Measurements from ENCODE around the gene PRKN. TPM values are rescaled to one million over a fixed set of nuclear protein-coding genes. Genes with fewer than 3 reads are reported as not detected.
"Not testable (repeated sequence)": the region's sequence is repeated elsewhere in the genome, so short reads cannot be mapped to it uniquely, and the experiment has no call there.

The PRKN gene
- total RNA-seq, 2 donors from 2014 or later = 10.7 to 21.2 TPM

DNA sequence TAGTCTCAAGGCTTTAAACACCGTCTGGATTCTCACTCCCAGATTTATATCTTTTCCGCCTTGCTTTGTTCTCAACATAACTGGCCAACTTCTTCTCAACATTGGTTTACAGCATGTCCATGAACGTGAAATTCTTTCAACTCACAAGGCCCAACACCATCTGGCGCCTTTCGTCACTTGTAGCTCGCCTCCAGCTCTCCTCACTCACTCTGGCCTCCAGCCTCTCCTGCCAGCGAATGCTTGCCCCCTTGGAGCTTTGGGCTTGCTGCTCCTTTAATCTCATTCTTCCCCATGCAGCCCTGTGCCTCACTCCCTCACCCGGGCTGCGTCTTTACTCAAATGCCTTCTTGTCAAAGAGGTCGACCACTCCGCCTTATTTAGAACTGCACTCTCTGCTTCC, 324.5 kb downstream of the PRKN start:
- Histone ChIP-seq H3K36me3 (no peaks in the 10 kb centered on the region), H3K9me3 (no peaks in the 10 kb centered on the region), H3K27me3 (replicated peaks; ENCODE audit: insufficient read depth) (no peaks in the 10 kb centered on the region), H3K27ac (no peak overlapping the region), H3K4me3 (no peak overlapping the region), H3K4me1 (replicated peaks) (no peaks in the 10 kb centered on the region)
- DNase-seq (ENCODE audit: low spot score) = no peak
- TF ChIP-seq POLR2A (IDR thresholded peaks at IDR 0.05) = no peak
- TF ChIP-seq POLR2AphosphoS5 (IDR thresholded peaks at IDR 0.05) = no peak
- TF ChIP-seq, protein P1, sequence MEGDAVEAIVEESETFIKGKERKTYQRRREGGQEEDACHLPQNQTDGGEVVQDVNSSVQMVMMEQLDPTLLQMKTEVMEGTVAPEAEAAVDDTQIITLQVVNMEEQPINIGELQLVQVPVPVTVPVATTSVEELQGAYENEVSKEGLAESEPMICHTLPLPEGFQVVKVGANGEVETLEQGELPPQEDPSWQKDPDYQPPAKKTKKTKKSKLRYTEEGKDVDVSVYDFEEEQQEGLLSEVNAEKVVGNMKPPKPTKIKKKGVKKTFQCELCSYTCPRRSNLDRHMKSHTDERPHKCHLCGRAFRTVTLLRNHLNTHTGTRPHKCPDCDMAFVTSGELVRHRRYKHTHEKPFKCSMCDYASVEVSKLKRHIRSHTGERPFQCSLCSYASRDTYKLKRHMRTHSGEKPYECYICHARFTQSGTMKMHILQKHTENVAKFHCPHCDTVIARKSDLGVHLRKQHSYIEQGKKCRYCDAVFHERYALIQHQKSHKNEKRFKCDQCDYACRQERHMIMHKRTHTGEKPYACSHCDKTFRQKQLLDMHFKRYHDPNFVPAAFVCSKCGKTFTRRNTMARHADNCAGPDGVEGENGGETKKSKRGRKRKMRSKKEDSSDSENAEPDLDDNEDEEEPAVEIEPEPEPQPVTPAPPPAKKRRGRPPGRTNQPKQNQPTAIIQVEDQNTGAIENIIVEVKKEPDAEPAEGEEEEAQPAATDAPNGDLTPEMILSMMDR (IDR thresholded peaks at IDR 0.05) = no peak
- WGBS = 90% methylated on average over 11 of the region's 11 CpGs
- intact Hi-C loops (cut with DNase I) = no loop called here

DNA sequence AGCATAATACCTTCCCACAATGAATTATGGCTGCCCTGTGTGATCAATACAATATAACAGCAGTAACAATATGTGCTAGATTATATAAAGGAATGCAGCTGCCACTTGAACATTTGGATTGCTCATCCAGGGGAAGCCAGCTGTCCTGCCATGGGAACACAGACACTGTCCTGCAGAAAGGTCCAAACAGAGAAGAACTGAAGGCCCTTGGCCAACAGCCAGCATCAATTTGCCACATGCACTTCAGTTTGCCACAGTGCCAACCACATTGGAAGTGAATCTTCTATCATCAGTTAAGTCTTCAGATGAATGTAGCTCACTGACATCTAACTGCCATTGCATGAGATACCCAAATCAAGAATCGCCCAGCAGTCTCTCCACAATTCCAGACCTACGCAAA, 332.4 kb downstream of the PRKN start:
- no peak overlapping the region for H3K4me3 ChIP-seq
- TF ChIP-seq, protein P1 (IDR thresholded peaks at IDR 0.05) = no peak
- TF ChIP-seq POLR2A (IDR thresholded peaks at IDR 0.05) = no peak
- TF ChIP-seq POLR2AphosphoS5 (IDR thresholded peaks at IDR 0.05) = no peak
- H3K27ac ChIP-seq = no peak overlapping the region
- H3K27me3 ChIP-seq (replicated peaks; ENCODE audit: insufficient read depth) = no peaks in the 10 kb centered on the region
- intact Hi-C loops (cut with DNase I) = no loop called here
- no peaks in the 10 kb centered on the region for H3K4me1 ChIP-seq (replicated peaks)
- no peaks in the 10 kb centered on the region for H3K9me3 ChIP-seq
- WGBS = 97% methylated on average over 2 of the region's 2 CpGs
- DNase-seq (ENCODE audit: low spot score) = no peak
- H3K36me3 ChIP-seq = no peaks in the 10 kb centered on the region

DNA sequence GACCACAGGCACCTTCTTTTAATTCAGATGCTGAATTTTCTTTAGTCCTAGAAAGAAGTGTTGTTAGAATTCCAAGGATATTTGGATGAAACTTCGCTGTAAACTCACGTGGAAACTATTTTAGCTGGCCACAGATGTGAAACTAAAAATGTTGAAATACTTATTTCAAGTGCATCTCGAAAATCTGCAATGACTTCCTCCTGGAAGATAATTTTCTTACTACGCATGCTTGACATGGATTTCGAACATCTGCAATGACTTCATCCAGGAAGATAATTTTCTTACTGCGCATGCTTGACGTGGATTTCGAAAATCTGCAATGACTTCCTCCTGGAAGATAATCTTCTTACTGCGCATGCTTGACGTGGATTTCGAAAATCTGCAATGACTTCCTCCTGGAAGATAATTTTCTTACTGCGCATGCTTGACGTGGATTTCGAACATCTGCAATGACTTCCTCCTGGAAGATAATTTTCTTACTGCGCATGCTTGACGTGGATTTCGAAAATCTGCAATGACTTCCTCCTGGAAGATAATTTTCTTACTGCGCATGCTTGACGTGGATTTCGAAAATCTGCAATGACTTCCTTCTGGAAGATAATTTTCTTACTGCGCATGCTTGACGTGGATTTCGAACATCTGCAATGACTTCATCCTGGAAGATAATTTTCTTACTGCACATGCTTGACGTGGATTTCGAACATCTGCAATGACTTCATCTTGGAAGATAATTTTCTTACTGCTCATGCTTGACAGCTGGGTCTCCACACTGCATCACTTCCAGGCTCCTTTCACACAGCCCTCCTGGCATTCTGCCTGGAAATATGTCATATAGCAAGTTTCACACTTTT, 336.4 kb downstream of the PRKN start:
- H3K36me3 ChIP-seq; H3K9me3 ChIP-seq; H3K27ac ChIP-seq; DNase-seq (ENCODE audit: low spot score); H3K4me1 ChIP-seq (replicated peaks); H3K4me3 ChIP-seq; H3K27me3 ChIP-seq (replicated peaks; ENCODE audit: insufficient read depth); intact Hi-C loops (cut with DNase I): not testable (repeated sequence)
- WGBS = 90% methylated on average over 25 of the region's 25 CpGs

DNA sequence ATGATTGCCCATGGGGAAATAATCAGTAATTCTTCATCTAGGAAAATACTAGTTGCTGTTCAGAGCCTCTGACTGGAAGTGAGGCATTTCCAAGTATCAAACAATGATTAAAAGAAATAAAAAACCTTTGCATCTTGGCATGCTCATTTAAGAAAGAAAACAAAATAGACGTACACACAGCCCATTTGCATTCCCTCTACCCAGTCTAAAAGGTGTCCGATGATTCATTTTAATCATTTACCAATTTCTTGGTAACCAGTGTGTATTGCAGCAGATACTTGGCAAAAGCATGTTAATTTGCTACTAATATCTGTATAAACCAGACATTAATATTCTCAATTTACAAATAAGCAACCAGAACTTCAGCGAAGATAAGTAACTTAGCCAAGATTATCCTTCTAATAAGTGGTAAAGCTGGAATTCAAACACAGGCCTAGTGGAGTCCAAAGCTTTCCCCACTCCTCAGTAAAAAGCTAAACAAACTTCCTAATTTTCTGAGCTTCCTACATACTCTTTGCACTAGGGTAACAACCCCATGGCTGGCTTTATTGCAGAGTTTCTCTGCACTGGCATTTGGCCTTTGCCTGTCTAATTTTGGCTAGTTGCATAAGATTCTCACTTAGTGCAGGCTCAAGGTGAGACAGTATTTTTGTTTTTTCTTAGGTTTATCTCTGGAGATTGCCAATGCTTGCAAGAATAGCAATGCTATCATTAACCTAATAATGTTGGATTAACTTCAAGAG, 338.1 kb downstream of the PRKN start:
- Histone ChIP-seq H3K9me3 (no peaks in the 10 kb centered on the region), H3K27me3 (replicated peaks; ENCODE audit: insufficient read depth) (no peaks in the 10 kb centered on the region), H3K4me3 (no peak overlapping the region), H3K4me1 (replicated peaks) (no peaks in the 10 kb centered on the region), H3K36me3 (no peaks in the 10 kb centered on the region), H3K27ac (no peak overlapping the region)
- TF ChIP-seq POLR2A (IDR thresholded peaks at IDR 0.05) = no peak
- TF ChIP-seq POLR2AphosphoS5 (IDR thresholded peaks at IDR 0.05) = no peak
- TF ChIP-seq, protein P1 (IDR thresholded peaks at IDR 0.05) = no peak
- intact Hi-C loops (cut with DNase I) = no loop called here
- WGBS = 88% methylated on average over 3 of the region's 3 CpGs
- DNase-seq (ENCODE audit: low spot score) = no peak

DNA sequence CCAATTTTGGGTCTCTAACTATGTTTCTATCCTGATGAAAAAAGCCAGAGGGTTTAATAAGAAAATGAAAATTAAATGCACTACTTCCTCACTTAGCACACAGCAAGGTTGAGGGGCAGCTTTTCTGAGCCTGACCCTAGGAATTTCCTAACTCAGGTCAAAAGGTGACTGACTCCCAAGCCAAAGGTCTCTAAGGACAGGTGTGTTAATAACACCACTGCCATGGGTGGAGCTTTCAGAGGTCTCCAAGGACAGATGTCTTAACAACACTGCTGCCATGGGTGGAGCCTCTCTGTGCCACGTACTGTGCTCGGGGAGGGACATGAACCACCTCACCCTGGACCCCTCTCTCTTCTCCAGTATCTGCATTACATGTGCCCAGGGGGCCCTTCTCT, 339.2 kb downstream of the PRKN start:
- intact Hi-C loops (cut with DNase I) = no loop called here
- Histone ChIP-seq H3K4me3 (no peak overlapping the region), H3K36me3 (no peaks in the 10 kb centered on the region), H3K9me3 (no peaks in the 10 kb centered on the region), H3K4me1 (replicated peaks) (no peaks in the 10 kb centered on the region), H3K27me3 (replicated peaks; ENCODE audit: insufficient read depth) (no peaks in the 10 kb centered on the region), H3K27ac (no peak overlapping the region)
- no peak for DNase-seq (ENCODE audit: low spot score)
- WGBS = 89% methylated on average over 2 of the region's 2 CpGs
- TF ChIP-seq, protein P1 (IDR thresholded peaks at IDR 0.05) = no peak
- TF ChIP-seq POLR2AphosphoS5 (IDR thresholded peaks at IDR 0.05) (no peak), POLR2A (IDR thresholded peaks at IDR 0.05) (no peak)
